ENCODE data around the gene SLC40A1.

DNA sequence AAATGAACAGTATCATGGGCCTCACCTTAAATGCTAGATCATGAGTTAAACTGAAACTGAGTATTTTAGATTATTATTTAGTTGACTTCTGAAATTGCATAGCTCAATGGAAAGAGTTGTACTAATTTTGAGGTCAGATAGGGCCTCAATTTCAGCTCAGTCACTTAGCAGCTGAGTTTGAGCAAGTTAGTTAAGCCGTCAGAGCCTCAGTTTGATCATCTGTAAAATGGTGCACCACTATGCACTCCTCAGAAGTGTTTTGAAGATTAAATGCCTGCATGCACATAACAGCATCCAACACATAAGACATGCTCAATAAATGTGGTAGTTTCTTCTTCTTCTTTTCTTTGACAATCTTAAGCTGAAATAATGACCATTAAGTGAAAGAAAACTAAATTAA, 42.5 kb upstream of the SLC40A1 start:
- TF ChIP-seq, protein P1, sequence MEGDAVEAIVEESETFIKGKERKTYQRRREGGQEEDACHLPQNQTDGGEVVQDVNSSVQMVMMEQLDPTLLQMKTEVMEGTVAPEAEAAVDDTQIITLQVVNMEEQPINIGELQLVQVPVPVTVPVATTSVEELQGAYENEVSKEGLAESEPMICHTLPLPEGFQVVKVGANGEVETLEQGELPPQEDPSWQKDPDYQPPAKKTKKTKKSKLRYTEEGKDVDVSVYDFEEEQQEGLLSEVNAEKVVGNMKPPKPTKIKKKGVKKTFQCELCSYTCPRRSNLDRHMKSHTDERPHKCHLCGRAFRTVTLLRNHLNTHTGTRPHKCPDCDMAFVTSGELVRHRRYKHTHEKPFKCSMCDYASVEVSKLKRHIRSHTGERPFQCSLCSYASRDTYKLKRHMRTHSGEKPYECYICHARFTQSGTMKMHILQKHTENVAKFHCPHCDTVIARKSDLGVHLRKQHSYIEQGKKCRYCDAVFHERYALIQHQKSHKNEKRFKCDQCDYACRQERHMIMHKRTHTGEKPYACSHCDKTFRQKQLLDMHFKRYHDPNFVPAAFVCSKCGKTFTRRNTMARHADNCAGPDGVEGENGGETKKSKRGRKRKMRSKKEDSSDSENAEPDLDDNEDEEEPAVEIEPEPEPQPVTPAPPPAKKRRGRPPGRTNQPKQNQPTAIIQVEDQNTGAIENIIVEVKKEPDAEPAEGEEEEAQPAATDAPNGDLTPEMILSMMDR (IDR thresholded peaks at IDR 0.05; ENCODE audit: low read depth, low read length), result no peak
- no peak for TF ChIP-seq EZH2phosphoT487 (IDR thresholded peaks at IDR 0.05; ENCODE audit: low read depth)

Data from OCI-LY3 (cell line).